Stimulated activated CD4-positive, alpha-beta T cell treated with anti-CD3 and anti-CD28 coated beads, Interleukin-1b, Interleukin-23, amount 100 ng/mL, for 4 hours (primary cell): ENCODE measurements around the gene SYPL1.

Experiments
- DNase-seq, 2 donors: peaks; one replicate each; pipeline ENCODE4 v3.0.0-alpha.2; 2020; ENCODE audit warnings: low read depth in 2 of 2

SYPL1 gene

GRCh38 chr7:106065575-106066500 lies 46.3 kb downstream of the SYPL1 start:
- no peak for DNase-seq

DNA sequence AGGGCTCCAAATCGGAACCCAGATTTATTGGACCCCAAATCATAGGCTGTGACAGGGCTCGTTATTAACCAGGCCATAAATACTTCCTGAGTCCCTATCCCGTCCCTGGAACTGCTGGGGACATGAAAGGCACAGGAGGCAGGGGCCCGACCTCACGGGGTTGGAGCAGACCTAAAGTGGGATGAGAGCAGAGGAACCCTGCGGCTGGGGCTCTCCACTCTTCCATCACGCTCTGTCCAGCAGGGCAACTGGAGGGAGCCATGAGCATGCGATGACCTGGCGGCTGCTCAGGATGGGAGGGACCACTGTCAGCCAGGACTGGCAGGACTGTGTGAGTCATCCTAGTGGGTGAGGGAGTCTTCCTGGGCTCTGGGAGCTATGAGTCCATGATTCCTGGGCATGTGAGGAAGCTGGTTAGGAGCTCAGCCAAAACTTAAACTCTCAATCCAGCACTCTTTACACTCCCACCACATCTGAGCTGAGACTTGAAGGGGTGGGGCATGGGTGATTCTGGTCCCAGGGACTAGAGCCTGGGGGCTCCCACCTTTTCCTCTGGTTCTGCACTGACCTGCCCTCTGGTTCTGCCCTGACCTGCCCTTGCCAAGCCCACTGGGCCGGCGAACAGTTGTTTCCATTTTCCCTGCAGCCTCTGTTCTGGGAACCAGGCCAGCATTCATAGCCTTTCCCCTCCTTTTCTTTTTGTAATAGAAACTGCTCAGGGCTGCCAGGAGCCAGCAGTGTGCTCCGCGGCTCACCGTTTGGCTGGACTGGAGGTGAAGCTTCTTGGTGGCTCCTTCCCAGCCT lies 47.1 kb downstream of the SYPL1 start:
- no peak for DNase-seq

GRCh38 chr7:106064316-106064715 lies 47.8 kb downstream of the SYPL1 start:
- no peak for DNase-seq

GRCh38 chr7:106063692-106064091 lies 48.4 kb downstream of the SYPL1 start:
- no peak for DNase-seq

DNA sequence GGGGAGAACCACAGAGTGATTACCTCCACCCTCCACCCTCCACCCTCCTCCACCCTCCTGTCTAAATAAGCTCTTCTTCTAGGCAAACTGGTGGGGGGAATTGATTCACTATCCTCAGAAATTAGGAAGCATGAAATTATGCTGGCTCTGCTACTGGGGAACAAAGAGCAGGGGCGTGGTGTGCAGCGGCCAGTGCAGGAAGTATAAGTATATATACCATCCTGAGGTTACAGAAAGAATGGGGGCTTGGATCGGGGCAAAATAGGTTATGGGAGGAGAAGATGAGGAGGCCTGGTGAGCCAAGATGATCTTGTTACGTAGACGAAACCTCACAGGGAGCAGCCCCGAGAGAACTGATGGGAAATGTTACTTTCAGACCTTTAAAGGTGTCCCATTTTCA lies 49.1 kb downstream of the SYPL1 start:
- DNase-seq, result no peak

GRCh38 chr7:106062521-106062931 lies 49.6 kb downstream of the SYPL1 start:
- DNase-seq, result no peak

DNA sequence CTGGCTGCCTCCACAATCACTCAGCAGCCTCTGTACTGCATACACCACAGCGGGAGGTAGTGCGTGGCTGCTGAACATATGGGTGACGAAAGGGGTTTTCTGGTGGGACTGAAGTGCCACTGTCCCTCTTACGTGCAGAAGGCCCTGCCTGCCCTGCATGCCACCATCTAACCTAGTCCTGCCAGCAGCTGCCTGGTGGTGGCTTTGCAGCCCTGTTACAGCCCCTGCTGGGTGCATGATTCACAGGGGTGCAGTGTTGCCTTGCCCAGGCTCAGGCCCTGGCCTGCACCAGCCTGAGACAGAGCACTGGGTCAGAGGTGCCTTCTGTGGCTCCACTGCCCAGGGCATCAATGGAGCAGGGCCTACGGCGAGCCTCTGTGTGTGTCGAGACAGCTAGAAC lies 50.1 kb downstream of the SYPL1 start:
- no peak for DNase-seq

- DNase-seq, result no peak
These were observed 50.7 kb downstream of the SYPL1 start for GRCh38 chr7:106061301-106061979.

GRCh38 chr7:106060394-106060920 lies 51.7 kb downstream of the SYPL1 start:
- no peak for DNase-seq

DNA sequence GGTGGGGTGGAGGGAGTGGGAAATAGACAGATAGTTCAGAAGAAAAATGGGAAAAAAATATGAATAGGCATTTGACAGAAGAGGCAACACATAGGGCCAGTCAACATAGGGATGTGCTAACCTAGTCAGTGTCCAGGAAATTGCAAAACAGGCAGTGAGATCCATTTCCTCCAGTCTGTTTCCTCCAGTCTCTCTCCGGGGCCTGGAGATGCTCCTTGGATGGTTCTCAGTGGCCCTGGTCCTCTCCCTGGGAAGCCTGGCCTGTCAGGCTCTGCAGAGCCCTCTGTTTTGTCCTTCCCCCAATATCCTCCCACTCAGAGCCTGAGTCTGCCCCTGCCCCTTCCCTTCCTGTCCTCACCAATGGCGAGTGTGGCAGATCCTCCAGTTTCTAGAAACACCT lies 52.6 kb downstream of the SYPL1 start:
- DNase-seq, result no peak

- DNase-seq, result no peak
These were observed 53.2 kb downstream of the SYPL1 start for GRCh38 chr7:106058928-106059324.

- no peak for DNase-seq
These were observed 53.9 kb downstream of the SYPL1 start for GRCh38 chr7:106057962-106058927.

DNA sequence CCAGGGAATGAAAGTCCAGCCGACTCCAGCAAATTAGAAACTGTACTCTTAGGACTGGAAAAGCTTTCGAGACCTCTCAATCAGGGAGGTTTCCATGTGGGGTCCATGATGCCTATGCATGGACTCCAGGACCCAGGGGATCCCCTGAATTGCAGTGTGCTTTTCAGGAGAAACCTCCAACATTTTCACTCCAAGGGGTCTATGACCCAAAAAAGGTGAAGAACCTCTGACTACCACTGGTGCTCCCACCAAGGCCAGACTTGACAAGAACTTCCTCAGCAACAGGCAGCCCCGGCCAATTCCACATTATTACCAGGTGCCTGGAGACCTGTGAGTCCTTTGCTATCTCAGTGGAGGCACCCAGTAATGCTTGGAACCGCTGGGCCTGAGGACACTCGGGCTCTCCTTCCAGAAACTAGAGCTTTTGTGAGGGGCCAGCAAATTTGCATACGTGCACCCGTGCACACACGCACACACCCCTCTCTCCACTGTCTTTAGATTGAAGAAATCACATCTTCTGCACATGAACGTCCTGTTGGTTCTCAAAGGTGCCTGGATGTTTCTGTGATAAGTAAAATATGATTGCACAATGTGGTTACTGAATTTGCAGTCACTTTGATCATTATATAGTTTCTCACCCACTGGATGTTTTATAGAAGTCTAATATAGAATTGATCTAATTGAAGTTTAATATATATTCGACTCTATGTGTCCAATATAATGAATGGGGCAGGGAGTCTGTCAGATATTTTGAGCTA lies 54.7 kb downstream of the SYPL1 start:
- DNase-seq, result no peak

DNA sequence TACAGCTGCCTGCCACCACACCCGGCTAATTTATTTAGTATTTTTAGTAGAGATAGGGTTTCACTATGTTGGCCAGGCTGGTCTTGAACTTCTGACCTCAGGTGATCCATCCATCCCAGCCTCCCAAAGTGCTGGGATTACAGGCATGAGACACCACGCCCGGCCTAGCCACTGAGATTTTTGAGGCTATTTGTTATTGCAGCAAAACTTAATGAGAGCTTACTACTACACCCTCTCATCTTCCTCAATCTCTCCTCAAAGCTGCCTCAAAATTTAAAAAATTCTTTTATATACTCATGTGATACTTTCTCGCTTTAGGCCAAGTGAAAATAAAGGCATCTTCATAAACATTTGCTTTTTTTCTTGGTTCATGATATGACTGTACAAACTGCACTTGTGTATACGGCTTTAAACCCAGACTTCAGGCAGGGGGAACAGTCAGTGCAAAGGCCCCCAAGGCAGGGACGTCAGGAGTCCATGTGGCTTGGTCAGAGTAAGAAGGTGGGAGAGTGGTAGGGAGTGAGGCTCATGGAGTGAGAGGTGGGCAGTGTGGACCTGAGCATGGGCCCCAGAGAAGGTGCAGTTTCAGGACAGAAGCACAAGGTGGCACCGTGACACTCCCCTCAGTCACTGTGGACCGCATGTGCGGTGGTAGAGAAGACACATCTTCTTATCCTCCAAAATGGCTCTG lies 55.5 kb downstream of the SYPL1 start:
- DNase-seq, result peak; percentile 52 to 59

DNA sequence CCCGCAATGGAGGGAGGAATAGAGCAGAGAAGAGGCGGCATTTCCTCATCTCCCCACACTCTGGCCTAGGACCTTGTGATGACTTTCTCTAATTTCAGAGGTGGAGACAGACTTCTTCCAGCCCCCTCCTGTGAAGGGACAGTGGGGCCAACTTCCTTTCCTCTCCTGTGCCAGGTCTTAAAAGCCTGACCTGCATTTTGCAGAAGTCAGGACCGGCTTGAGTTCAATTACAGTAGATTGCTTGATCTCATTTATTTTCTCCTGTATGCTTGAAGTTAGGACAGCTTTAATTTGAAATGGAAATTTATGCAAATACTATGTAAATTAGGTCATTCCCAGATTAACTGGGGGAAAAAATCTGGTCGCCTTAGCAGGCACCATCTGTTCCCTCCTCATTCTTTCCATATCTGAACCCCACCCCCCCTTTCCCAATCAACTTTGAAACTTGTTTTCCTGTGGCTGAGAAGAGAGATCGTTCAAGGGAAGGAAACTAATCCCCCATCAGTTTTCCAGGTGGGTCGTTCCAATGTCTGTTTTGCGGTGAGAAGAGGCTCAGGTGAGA lies 57.1 kb downstream of the SYPL1 start:
- no peak for DNase-seq

- no peak for DNase-seq
These were observed 57.8 kb downstream of the SYPL1 start for GRCh38 chr7:106054156-106054910.

- no peak for DNase-seq
These were observed 59.0 kb downstream of the SYPL1 start for GRCh38 chr7:106053109-106053508.

DNA sequence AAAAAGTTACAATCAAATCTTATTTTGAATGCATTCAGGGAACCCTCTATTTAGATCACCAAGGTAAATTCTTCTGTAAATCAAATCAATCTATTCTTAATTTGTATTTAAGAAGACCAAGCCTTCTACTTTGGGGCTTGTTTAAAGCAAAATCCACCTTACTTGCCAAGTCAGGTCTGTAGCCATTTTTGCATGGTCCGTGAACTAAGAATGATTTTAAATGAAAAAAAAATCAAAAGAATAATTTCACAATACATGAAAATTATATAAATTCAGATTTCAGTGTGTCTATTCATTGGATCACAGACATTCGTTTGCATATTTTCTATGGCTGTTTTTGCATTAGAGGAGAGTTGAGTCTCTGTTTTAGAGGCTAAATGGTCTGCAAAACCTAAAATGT lies 59.4 kb downstream of the SYPL1 start:
- DNase-seq, result no peak
